ENCODE data around the gene GXYLT1.

DNA sequence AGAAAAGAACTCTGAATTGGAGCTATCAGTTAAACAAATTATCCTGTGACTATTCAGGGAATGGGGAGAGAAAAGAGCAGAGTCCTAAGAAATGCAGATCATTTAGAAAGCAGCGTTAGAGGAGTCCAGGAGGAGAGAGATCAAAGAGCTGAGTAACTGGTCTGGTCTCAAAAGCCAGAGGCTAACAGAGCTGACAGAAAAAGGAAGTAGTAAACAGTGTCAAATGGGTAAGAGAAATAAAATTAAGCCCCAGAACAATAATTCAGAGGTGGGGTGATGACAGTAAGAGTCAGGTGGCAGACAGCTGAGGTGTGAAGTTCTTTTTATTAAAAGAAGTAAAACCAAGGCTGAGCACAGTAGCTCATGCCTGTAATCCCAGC is 19.3 kb downstream of the GXYLT1 start:
- TF ChIP-seq, protein P1, sequence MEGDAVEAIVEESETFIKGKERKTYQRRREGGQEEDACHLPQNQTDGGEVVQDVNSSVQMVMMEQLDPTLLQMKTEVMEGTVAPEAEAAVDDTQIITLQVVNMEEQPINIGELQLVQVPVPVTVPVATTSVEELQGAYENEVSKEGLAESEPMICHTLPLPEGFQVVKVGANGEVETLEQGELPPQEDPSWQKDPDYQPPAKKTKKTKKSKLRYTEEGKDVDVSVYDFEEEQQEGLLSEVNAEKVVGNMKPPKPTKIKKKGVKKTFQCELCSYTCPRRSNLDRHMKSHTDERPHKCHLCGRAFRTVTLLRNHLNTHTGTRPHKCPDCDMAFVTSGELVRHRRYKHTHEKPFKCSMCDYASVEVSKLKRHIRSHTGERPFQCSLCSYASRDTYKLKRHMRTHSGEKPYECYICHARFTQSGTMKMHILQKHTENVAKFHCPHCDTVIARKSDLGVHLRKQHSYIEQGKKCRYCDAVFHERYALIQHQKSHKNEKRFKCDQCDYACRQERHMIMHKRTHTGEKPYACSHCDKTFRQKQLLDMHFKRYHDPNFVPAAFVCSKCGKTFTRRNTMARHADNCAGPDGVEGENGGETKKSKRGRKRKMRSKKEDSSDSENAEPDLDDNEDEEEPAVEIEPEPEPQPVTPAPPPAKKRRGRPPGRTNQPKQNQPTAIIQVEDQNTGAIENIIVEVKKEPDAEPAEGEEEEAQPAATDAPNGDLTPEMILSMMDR (IDR thresholded peaks at IDR 0.05) = no peak
- TF ChIP-seq POLR2A (IDR thresholded peaks at IDR 0.05) = no peak

Measured in ovary (tissue), 3 donors.